Right lobe of liver (tissue), 4 donors: ENCODE measurements around the gene SNAP23.

Experiments
- CTCF ChIP-seq, 4 donors: fragments of 200-600 bp in 3 of 4; fragments of 450-650 bp in 1 of 4; IDR thresholded peaks; one replicate each; pipeline versions ENCODE4 v1.5.1 to v1.8.0; 2016 to 2022; ENCODE audit warnings: antibody characterized with exemption in 4 of 4, mild to moderate bottlenecking in 2 of 4
- POLR2A ChIP-seq: fragments of 450-650 bp; IDR thresholded peaks from one replicate; pipeline ENCODE4 v1.6.1; 2017; ENCODE audit warnings: antibody characterized with exemption, mild to moderate bottlenecking
- donor health status: DM: no; HTN: no; CAD: no.
- donor health status: DM: no; HTN: no; CAD: no.
- donor health status: DM: no; HTN: yes; CAD: no.

GRCh38 chr15:42549032-42549491 is 53.6 kb downstream of the SNAP23 start:
- TF ChIP-seq CTCF (IDR thresholded peaks at IDR 0.05) (no peak), POLR2A (no peak)
